NCI-H2171 (cell line): ENCODE measurements around the gene HBD.
"Not testable (repeated sequence)": the region's sequence is repeated elsewhere in the genome, so short reads cannot be mapped to it uniquely, and the experiment has no call there.

Experiments
- DNase-seq: peaks from one replicate; lab custom pipeline; 2025; lab: John Stamatoyannopoulos, UW

HBD gene

DNA sequence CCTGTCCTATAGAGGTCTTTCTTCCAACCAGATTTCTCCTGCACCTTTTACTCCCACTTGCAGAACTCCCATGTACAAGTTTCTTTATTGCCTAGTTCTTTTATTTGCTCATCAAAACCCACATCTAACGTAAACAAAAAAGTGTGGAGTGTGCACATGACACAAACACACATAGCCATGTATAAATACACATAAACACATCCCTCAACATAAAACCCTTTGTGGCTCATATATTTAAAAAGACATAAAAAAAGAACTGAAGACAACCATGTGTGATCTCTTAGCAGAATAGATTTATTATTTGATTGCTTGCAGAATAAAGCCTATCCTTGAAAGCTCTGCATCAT lies 18.6 kb upstream of the HBD start:
- no peak for DNase-seq

DNA sequence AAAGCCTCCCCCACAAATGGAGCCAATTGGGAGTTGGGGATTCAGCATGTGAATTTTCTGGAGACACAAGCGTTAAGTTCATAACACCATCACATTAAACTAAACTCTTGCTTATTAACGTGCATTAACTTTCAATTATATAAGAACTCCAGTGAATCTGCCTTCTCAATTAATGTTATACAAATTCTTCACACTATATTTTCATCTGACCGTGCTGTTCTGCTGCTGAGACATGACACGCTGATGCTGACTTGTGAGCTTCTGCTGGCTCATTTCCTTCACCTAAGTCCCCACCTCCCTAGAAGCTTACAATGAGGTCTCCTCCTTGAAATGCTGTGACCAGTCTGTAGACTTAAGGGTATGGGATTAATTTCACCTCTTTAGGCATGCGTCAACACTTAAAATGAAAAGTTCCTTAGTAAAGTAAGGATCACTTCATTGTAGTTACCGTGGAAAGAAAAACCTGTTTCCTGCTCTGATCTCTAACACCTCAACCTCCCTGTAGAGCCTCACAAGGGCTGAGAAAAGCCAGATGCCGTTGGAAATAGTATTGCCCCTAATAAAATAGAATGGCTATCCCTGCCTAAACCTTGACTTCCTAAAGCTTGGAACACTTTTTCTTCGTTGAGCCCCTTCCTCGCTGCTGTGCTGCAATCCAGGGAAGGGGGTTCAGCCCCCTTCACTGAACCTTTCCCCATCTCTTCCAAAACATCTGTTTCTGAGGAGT lies 18.1 kb upstream of the HBD start:
- no peak for DNase-seq

DNA sequence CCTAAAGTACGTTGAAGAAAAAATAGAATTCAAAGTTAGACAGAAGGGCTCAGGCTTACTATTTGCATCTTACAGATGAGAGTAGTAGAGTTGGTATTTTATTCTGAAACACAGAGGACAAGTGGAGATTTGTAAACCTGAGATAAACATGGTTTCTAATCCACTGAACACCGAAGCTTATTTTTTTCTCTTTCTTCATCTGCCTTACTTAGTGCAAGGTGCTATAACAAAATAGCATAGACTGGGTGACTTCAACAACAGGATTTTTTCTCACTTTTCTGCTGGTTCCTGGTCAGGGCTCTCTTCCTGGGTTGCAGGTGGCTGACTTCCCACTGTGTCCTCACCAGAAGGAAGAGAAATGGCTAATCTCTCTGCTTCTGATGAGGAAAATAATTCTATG lies 17.5 kb upstream of the HBD start:
- DNase-seq: no peak

DNA sequence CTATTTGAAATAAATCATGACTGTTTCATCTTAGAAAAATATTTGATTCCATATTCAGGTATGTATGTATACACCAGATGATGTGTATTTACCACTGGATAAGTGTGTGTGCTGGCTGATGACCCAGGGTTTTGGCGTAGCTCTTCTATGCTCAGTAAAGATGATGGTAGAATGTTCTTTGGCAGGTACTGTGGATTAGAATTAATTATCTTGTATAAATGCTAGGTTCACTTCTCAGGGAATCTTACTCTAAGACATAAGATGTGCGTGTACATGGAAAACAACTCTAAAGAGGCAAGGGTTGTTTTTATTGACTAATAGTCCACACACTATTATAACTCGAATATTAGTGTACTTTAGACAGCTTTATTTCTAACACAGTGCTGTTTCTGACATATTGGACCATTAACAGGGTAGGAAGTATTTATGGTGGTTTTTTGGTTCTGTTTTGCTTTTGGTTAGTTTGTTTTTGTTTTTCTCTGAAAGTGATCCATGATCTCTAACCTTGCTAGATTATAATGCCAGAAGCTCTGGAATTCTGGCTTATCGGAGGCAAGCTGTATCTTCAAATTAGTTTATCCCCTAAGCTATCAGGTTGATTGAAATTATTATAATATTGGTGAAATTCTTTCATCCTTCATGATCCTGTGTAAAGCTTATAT lies 16.4 kb upstream of the HBD start:
- no peak for DNase-seq

DNA sequence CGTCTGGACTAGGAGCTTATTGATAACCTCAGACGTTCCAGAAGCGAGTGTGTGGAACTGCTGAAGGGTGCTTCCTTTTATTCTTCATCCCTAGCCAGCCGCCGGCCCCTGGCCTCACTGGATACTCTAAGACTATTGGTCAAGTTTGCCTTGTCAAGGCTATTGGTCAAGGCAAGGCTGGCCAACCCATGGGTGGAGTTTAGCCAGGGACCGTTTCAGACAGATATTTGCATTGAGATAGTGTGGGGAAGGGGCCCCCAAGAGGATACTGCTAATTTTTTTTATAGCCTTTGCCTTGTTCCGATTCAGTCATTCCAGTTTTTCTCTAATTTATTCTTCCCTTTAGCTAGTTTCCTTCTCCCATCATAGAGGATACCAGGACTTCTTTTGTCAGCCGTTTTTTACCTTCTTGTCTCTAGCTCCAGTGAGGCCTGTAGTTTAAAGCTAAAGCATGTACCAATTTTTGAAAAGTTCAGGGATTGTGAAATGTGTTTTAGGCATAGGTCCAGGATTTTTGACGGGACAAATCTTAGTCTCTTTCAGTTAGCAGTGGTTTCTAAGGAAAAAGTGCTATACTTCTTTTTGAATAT lies 15.6 kb upstream of the HBD start, which contains the start of gene HBG1:
Gene HBG1, minus strand, starts transcription at position 51 of the 590 bp plus-strand sequence. CDS start 53 bp downstream, outside the sequence.
- not testable (repeated sequence) for DNase-seq

DNA sequence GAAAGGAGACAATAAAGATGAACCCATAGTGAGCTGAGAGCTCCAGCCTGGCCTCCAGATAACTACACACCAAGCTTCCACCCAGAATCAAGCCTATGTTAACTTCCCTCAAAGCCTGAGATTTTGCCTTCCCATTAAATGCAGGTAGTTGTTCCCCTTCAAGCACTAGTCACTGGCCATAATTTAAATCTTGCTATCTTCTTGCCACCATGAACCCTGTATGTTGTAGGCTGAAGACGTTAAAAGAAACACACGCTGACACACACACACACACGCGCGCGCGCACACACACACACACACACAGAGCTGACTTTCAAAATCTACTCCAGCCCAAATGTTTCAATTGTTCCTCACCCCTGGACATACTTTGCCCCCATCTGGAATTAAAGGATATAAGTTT lies 14.2 kb upstream of the HBD start:
- DNase-seq: not testable (repeated sequence)

DNA sequence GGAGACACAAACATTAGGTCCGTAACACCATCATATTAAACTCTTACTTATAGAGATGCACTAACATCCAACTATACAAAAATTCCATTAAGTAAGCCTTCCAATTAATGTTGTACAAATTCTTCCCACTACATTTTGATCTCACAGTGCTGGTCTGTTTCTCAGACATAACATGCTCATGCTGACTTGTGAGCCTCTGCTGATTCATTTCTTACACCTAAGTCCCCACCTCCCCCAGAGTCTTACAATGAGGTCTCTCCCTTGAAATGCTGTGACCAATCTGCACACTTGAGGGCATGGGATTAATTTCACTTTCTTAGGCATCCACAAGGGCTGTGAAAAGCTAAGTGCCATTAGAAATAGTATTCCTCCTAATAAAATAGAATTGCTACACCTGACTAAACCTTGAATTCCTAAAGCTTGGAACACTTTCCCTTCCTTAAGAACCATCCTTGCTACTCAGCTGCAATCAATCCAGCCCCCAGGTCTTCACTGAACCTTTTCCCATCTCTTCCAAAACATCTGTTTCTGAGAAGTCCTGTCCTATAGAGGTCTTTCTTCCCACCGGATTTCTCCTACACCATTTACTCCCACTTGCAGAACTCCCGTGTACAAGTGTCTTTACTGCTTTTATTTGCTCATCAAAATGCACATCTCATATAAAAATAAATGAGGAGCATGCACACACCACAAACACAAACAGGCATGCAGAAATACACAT lies 13.3 kb upstream of the HBD start:
- DNase-seq: no peak

DNA sequence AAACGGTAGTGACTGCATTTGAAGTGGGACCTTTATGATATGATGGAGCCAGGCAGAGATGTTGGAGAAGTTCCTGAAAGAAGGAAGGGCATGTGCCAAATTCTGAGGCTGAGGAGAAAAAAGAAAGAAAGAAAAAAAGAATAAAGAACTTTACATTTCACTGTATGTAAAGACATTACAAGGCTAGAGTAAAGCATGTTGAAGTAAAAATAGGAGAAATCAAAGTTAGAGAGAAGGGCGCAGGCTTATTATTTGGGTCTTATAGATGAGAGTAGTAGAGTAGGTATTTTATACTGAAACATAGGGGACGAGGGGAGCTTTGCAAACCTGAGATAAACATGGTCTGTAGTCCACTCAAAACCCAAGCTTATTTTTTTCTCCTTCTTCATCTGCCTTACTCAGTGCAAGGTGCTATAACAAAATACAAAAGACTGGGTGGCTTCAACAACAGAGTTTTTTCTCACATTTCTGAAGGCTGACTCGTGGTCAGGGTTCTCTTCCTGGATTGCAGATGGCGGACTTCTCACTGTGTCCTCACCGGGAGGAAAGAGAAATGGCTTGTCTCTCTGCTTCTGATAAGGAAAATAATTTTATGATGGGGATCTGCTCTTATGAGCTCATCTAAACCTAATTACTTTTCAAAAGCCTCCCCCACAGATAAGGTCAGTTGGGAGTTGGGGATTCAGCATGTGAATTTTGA lies 12.6 kb upstream of the HBD start:
- no peak for DNase-seq

DNA sequence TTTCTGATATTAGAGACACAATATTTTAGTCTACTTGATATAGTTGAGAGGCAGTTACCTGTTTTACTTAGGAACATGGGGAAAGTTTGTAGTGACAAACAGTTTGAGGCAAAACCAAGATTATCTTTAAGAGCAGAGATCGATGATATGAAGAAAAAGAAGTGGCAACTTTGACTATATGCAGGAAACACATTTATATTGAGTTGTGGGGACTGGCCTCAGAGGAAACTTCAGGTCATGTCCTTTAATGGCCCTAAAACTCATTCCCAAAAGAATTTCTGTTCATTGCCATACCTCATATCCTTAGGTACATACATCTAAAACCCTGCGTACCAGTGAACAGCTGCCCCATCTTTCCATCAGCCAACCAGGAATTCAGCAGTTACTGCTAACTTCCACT lies 10.9 kb upstream of the HBD start:
- no peak for DNase-seq

DNA sequence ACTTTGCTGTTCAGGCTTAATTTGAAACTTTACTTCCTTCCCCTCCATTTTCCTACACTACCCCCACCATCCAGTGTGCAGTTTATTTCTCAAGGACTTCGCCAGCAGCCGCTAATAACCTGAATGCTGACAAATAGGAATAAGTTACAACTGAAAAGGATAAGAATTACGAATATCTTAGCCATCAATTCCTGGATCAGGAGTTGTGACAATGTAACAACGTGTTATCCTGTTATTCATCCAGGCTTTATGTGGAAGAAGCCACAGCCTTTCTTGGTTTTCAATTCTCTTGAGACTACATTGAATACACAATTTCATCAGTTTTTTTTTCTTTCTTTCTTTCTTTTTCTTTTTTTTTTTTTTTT lies 9.5 kb upstream of the HBD start:
- no peak for DNase-seq

DNA sequence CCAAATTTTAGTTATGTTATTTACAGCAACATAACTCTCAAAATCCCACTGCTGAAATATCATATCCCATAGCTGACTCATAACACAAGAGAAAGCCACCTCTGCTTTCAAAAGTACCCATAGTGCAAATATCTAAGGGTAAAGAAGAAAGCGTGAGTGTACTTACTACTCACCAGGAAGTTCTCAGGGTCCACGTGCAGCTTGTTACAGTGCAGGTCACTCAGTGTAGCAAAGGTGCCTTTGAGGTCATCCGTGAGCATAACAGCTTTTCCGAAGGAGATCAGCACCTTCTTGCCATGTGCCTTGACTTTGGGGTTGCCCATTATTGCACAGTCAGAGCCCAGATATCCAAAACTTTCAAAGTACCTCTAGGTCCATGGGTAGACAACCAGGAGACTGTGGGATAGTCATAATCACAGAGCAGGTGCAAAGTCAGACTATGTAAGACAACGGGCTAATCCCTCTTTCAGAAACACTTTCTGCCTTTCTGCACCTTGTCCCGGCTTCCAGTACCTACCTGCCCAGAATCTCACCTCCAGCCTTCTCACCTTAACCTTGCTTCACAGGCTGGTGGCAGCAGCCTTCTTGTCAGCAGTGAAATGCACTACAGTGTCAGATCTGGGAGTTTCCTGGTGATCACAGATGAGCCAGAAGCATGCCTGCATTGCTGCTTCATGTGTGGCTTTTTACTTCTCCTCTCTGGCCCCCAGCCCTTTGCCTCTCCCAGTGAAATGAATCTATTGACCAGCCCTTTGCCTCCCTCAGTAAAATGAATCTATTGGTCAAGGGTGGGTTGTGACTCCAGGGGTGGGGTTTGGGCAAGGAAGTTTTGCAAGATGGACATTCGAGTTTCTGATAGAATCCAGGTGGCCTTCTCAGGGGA lies 8.9 kb upstream of the HBD start:
- no peak for DNase-seq

DNA sequence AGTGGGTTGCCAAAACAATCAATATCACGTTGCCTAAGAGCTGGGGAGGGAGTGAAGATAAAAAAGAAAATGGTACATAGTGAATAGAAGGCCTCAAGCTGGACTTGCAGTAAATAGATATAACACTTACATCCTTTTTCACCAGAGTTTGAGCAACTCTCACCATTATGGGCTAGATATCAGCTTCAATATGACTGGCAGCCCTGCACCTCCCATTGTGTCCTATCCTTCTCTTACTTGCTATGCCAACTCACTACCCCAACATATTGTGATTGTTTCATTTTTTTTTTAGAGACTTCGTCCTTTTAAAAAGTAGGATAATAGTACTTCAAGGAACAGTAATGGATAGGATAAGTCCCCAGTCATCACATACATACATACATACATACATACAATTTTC lies 7.9 kb upstream of the HBD start:
- DNase-seq: no peak

DNA sequence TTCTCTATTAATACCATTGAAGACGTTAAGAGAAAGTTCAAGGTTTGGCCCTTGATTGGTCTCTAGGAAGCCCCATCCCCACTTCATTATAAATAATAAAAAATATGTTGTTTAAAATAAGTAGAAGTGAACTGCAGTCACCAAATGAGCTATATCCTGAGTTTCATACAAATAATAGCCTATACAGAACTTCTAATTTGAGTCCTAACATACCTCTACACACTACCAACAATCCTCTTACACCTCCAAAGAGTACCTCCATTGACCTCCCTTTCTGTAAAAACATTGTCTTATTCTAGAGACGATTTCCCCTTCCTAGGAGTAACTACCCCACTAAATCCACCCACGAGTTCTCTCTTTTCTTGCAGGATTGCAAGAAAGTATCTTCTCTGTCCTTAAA lies 7.2 kb upstream of the HBD start:
- no peak for DNase-seq

DNA sequence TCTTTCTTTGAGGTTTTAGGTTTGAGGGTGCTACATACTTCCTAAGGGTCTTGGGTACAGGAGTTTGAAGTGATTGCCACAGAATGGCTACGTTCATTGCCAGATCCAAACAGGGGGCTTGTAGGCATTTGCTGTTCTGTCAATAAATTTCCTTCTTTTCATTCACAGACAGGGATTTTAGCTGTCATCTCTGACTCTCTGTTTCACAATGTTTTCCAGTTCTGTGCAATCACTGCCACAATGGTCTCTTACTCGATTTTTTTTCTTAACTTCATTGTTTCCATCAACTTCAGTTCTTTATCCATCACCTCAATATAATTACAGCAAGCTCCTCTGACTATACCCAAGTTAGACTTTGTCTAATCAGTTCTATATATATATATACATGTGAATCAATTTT lies 6.2 kb upstream of the HBD start:
- DNase-seq: no peak

DNA sequence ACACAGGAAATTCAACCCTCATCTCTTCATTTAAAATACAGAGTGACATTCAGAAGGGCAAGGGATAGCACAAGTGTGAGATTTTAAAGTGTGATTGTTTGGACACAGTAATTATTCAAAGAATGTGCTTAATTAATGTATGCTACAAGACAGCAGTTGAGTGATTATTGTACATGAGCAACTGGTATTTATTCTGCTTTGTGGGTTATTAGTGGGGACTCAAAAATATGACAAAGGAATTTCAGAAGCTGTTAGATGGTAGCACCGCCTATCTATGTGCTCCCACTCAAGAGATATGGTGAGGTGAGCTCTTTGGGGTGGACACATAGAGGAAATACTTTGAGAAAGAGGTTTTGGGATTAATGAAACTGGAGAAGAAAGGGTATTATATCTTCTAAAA lies 5.8 kb upstream of the HBD start:
- no peak for DNase-seq

DNA sequence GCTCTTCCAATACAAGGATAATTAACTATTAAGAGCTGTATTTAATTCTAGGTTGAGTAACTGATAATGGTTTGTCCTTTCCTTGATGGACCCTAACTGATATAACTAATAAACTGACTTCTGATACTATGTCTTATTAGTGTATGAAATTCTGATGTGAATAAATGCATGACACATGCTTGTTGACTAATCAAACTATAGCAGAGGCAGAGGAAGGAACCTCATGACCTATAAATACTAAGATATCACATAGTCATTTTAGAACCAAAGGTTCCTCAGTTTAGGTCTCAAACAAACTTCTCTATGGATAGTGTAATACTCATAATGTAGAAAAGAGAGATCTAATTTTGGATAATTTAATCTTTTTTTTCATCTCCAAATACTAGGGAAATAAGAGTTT lies 4.8 kb upstream of the HBD start:
- no peak for DNase-seq

DNA sequence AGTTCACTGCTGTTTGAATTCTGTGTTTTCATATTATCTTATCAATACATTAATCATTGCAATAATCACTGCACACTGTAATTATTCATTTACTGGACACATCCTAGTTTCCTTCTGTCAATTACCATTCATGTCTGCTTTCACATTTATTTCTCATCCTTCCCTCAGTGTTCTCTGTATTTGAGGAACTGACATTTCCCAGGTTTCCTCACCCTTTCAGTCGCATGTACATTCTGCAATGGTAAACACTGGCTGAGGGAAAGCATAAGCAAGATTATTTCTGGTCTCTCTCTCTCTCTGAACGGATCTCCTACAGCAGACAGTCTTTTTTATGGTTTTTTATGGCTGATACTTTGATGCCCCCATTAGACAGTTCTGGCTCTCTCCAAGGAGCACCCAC lies 4.2 kb upstream of the HBD start:
- no peak for DNase-seq

DNA sequence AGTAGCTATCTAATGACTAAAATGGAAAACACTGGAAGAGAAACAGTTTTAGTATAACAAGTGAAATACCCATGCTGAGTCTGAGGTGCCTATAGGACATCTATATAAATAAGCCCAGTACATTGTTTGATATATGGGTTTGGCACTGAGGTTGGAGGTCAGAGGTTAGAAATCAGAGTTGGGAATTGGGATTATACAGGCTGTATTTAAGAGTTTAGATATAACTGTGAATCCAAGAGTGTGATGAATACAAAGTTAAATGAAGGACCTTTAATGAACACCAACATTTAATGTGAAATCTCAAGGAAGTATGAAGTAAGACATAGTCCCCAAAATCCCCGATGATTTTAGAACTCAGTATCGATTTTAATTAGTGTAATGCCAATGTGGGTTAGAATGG lies 3.1 kb upstream of the HBD start:
- DNase-seq: no peak

DNA sequence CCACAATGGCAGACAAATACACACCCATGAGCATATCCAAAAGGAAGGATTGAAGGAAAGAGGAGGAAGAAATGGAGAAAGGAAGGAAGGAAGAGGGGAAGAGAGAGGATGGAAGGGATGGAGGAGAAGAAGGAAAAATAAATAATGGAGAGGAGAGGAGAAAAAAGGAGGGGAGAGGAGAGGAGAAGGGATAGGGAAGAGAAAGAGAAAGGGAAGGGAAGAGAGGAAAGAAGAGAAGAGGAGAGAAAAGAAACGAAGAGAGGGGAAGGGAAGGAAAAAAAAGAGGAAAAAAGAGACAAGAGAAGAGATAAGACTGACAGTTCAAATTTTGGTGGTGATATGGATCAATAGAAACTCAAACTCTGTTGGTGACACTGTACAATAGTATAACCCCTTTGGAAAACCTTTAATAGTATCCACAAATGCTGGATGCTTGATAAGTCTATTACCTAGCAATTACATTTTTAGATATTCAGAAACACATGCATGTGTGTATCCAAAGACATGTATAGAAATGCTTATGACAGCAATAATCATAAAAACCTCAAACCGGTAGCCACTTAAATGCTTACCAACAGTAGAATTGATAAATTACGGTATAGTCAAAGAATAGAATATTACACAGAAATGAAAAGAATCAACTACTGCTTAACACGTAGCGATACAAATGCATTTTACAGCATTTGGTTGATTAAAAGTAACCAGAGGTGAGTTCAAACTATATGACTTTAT lies 1.2 kb upstream of the HBD start:
- DNase-seq: no peak

DNA sequence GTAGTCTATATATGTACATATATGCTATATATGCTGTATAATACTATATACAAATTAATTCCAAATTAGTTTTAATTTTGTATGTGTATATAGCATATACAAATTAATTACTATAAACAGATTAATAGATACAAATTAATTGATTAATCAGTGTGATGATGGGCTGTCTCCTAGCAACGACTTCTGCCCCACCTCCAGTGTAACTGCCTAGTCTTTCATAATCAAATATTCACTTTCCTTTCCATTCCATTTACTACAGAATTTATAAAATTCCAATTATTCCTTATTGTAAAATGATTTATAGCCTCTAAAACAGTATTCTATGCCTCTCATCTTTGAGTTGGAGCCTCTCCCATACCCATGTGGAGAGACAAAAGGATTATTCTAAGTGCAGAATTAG lies 976 bp downstream of the HBD start:
- DNase-seq: no peak

DNA sequence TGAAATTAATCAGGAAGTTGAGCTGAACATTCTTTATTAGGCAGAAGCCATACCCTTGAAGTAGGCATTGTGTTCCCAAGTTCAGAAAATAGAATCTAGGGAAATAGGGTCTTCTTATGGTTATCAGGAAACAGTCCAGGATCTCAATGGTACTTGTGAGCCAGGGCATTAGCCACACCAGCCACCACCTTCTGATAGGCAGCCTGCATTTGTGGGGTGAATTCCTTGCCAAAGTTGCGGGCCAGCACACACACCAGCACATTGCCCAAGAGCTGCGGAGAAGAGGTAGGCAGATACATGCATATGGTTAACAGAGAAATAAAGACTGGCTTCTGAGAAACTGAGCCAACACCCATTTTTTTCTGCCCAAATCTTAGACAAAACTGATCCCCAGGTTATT lies 1.5 kb downstream of the HBD start:
- DNase-seq: no peak
